SKM-1 (cell line): ENCODE data around the gene DISC1.
"Not testable (repeated sequence)": the region's sequence is repeated elsewhere in the genome, so short reads cannot be mapped to it uniquely, and the experiment has no call there.

Experiments
- DNase-seq: peaks from one replicate; lab custom pipeline; 2025; ENCODE audit not compliant: unreplicated experiment; lab: John Stamatoyannopoulos, UW

The DISC1 gene

DNA sequence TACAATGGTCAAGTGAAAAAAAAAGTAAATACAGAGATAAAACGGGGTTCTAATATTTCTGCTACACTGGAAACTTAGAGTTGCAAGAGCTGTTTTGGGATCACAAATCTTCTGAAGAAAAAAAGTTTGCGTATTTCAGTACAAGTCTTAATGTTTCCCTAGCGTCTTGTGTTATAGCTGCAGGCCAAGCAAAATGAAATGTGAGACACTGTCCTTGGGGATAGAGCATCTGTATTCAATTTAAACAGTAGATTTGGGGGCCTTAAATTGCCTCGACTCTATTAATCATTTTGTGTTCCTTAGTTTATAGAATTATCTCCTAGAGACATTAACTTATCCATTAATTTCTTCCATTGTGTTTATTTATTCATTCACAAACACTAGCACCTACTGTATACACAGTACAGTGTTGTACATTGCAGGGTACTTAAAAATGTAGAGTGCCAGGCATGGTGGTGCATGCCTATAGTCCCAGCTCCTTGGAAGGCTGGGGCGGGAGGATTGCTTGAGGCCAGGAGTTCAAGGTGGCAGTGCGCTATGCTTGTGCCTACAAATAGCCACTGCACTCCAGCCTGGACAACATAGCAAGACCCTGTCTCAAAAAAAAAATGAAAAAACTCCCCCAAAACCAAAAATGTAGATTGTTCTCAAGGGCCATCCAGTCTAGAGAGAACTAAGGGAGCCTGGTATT, 7.9 kb downstream of the DISC1 start:
- no peak for DNase-seq

DNA sequence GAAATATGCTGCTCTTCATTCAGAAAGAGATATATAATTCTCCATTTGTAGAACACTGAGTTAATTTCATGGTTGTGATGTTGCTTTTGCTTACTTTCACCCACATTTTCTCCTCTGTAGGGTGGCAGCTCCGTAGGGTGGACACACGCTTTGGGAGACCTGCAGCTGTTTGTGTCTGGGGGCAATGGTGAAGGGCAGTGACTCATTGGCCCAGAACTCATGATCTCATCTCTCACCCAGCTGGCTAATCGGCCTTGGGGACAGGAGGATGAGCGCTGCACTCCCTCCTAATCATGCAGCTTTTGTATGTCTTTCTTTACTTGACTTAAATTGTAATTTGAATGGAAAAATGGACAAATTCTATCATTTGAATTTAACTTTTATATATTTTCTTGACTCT, 9.6 kb downstream of the DISC1 start:
- DNase-seq = no peak

GRCh38 chr1:231636922-231637321, 10.3 kb downstream of the DISC1 start:
- DNase-seq = not testable (repeated sequence)

DNA sequence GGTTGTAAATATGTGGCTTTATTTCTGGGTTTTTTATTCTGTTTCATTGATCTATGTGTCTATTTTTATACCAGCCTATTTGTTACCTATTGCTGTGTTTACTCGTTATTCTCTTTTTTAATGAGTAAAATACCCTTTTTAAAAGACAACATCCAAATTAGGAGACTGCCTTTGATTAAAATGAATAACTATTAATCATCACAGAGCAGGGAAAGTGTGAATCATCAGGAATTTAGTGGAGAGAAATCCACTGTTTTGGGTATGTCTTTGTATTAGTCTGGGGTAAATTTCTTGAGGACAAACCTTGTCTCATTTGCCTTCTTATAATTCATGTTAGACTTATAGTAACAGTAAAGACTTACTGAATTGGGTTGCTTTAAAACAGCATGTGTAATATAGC, 12.1 kb downstream of the DISC1 start:
- no peak for DNase-seq

- DNase-seq = no peak
Measured at GRCh38 chr1:231639819-231640218, 13.2 kb downstream of the DISC1 start.

DNA sequence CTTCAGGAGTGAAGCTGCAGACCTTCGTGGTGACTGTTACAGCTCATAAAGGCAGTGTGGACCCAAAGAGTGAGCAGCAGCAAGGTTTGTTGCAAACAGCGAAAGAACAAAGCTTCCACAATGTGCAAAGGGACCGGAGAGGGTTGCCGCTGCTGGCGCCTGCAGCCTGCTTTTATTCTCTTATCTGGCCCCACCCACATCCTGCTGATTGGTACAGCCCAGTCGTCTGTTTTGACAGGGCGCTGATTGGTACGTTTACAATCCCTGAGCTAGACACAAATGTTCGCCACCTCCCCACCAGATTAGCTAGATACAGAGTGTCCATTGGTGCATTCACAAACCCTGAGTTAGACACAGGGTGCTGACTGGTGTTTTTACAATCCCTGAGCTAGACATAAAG, 14.9 kb downstream of the DISC1 start:
- not testable (repeated sequence) for DNase-seq

DNA sequence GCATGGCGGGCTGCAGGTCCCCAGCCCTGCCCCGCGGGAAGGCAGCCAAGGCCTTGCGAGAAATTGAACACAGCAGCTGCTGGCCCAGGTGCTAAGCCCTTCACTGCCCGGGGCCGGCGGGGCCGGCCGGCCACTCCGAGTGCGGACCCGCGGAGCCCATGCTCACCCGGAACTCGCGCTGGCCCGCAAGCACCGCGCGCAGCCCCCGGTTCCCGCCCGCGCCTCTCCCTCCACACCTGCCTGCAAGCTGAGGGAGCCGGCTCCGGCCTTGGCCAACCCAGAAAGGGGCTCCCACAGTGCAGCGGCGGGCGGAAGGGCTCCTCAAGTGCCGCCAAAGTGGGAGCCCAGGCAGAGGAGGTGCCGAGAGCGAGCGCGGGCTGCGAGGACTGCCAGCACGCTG, 15.5 kb downstream of the DISC1 start:
- DNase-seq = not testable (repeated sequence)

GRCh38 chr1:231642618-231643017, 16.0 kb downstream of the DISC1 start:
- no peak for DNase-seq

DNA sequence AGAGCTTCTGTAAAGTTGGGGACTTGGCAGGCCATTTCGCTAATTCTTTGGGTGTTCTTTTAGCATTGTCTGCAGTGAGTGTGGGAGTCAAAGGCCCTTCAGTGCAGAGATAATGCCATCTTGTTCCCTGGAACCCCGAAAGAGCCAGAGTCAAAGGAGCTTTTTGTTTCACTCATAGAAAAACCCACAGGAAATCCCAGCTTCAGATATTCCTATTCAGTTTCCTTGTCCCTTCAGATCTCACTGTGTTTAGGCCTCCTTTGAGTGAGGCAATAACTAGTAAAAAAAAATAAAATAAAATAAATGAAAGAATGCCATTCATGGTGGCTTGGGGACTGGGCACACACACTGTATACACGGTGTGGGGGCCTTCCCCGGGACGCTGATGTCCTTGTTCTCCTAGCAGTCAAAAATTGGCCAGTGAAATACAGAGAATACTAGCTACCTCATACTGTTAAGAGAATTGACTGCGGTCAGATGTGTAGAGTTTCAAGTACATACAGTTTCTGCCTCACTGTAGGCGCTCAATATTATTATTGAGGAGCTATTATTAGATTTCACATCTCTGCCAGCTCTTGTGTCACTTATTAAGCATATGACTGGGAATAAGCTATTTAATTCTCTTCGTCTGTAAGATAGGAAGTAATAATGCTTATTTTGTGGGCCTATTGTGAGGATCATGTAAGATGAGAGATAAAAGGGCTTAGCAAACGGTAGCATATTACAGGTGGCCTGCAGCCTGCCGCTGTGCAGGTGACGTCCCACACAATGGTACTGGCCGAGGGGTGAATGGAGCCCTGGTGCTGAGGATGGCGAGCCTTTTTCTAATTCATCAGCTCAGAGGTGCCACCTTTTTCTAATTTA, 16.7 kb downstream of the DISC1 start:
- no peak for DNase-seq

DNA sequence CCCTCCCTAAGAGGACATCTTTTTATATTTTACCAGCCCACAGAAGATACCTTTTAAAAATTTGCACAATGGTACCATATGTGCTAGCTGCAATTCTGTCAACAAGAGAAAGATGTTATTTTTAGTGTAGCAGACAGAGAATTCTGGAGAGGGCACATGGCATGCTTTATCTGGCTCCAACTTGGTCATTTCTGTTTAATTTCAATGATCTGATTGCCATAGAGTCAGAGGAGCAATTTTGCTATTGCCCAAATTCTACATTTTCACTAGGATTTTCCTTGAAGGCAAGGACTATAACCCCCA, 17.3 kb downstream of the DISC1 start:
- DNase-seq = no peak

DNA sequence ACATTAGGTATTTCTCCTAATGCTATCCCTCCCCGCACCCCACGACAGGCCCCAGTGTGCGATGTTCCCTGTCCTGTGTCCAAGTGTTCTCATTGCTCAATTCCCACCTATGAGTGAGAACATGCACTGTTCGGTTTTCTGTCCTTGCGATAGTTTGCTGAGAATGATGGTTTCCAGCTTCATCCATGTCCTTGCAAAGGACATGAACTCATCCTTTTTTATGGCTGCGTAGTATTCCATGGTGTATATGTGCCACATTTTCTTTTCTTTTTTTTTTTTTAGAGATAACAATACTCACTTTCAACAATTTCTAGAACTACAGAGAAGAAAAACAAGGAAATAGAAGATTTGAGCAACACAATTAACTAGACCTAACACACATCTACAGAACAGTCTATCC, 19.0 kb downstream of the DISC1 start:
- DNase-seq = not testable (repeated sequence)

GRCh38 chr1:231646165-231646564, 19.6 kb downstream of the DISC1 start:
- DNase-seq = not testable (repeated sequence)

DNA sequence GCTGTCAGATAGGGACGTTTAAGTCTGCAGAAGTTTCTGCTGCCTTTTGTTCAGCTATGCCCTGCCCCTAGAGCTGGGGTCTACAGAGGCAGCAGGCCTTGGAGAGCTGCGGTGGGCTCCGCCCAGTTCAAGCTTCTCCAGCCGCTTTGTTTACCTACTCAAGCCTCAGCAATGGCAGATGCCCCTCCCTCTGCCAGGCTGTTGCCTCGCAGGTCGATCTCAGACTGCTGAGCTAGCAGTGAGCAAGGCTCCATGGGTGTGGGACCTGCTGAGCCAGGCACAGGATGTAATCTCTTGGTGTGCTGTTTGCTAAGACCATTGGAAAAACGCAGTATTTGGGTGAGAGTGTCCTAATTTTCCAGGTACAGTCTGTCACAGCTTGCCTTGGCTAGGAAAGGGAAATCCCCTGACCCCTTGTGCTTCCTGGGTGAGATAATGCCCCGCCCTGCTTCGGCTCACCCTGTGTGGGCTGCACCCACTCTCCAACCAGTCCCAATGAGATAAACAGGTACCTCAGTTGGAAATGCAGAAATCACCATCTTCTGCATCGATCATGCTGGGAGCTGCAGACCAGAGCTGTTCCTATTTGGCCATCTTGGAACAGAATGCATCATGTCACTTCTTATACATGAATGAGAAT, 25.2 kb downstream of the DISC1 start:
- DNase-seq = not testable (repeated sequence)

GRCh38 chr1:231653632-231654031, 27.0 kb downstream of the DISC1 start:
- no peak for DNase-seq

GRCh38 chr1:231656741-231657140, 30.2 kb downstream of the DISC1 start:
- DNase-seq = no peak

GRCh38 chr1:231658223-231658622, 31.6 kb downstream of the DISC1 start:
- DNase-seq = not testable (repeated sequence)

GRCh38 chr1:231660198-231660597, 33.6 kb downstream of the DISC1 start:
- DNase-seq = no peak

DNA sequence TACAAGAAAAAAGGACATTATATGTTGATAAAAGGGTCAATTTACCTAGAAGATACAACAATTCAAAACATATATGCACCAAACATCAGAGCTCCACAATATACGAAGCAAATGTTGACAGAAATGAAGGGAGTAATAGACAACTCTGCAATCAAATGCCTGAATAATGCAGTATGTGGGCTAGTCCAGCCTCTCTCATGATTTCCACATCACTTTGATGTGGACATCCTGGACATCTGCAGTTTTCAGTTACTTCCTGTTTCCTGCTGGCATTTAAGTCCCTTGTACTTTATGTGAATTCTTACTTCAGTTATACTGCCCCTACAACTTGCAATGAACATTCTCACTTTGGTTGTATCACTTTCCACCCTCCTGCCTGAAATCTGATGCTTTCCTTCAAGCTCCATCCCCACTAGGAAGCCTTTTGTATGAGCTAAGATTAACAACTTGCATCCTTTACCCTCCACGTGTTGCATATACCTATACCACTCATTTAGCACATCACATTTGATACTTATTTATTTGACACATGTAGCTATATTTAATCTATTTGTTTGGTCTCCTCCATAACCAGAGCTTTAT, 36.7 kb downstream of the DISC1 start:
- DNase-seq = peak; percentile 81

- no peak for DNase-seq
Measured at GRCh38 chr1:231665101-231665500, 38.5 kb downstream of the DISC1 start.

DNA sequence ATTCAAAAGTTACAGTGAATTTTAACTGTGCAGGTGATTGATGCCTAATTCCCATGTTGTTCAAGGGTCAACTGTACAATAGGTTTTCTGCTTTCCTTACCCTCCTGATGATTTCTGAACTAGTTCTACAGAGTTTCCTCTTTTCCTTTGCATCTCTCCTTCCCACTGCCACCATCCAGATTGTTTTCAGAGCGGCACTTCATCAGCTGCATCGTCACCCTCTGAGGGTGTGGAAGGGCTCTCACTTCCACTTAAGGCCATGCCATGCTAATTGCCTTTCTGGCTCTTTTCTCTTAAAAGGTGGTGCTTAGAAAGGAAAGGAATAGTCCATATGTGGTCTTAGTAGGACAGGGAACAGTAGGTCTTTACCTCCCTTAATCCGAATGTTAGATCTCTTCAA, 39.1 kb downstream of the DISC1 start:
- DNase-seq = no peak

GRCh38 chr1:231666220-231666936, 39.8 kb downstream of the DISC1 start:
- DNase-seq = peak; percentile 40
